Esophagus squamous epithelium (tissue), 4 donors: ENCODE data around the gene PGLYRP3.

Experiments used
- POLR2A ChIP-seq, 4 donors: fragments of 450-650 bp; IDR thresholded peaks; one replicate each; pipeline ENCODE4 v1.6.1; 2017; ENCODE audit warnings: antibody characterized with exemption in 4 of 4, mild to moderate bottlenecking in 4 of 4, moderate library complexity in 3 of 4
- TF ChIP-seq, protein P1 (sequence below), 6 experiments: fragments of 450-650 bp in 4 of 6; fragments of 200-600 bp in 2 of 6; sonication (generic) in 2 of 6; IDR thresholded peaks; one replicate each; pipeline ENCODE4 v1.5.1; 2016 to 2019; ENCODE audit warnings: antibody characterized with exemption in 6 of 6, mild to moderate bottlenecking in 4 of 6, moderate library complexity in 4 of 6

GRCh38 chr1:153313288-153313687 is 536 bp upstream of the PGLYRP3 start:
- TF ChIP-seq, protein P1, sequence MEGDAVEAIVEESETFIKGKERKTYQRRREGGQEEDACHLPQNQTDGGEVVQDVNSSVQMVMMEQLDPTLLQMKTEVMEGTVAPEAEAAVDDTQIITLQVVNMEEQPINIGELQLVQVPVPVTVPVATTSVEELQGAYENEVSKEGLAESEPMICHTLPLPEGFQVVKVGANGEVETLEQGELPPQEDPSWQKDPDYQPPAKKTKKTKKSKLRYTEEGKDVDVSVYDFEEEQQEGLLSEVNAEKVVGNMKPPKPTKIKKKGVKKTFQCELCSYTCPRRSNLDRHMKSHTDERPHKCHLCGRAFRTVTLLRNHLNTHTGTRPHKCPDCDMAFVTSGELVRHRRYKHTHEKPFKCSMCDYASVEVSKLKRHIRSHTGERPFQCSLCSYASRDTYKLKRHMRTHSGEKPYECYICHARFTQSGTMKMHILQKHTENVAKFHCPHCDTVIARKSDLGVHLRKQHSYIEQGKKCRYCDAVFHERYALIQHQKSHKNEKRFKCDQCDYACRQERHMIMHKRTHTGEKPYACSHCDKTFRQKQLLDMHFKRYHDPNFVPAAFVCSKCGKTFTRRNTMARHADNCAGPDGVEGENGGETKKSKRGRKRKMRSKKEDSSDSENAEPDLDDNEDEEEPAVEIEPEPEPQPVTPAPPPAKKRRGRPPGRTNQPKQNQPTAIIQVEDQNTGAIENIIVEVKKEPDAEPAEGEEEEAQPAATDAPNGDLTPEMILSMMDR (IDR thresholded peaks at IDR 0.05) = no peak
- no peak for TF ChIP-seq POLR2A (IDR thresholded peaks at IDR 0.05)
